HepG2 (cell line): ENCODE measurements around the gene RBM5. TPM values are rescaled to one million over a fixed set of nuclear protein-coding genes. Genes with fewer than 3 reads are reported as not detected.

ENCODE experiments used
- AGO1 ChIP-seq: fragments of 200-400 bp; formaldehyde crosslinking; IDR thresholded peaks from 2 replicates; pipeline ENCODE4 v1.6.1; 2017; ENCODE audit warnings: mild to moderate bottlenecking, low read depth, low read length, moderate library complexity; ENCODE audit not compliant: poor library complexity, severe bottlenecking
- POLR2AphosphoS5 ChIP-seq: IDR thresholded peaks from 2 replicates; pipeline ENCODE4 v1.6.1; 2012; ENCODE audit warnings: low read depth, low read length
- SSRP1 ChIP-seq: IDR thresholded peaks from 2 replicates; pipeline ENCODE4 v1.6.1; 2016; ENCODE audit warnings: control low read depth
- ZNF142 ChIP-seq: sonication (generic); formaldehyde crosslinking; IDR thresholded peaks from 2 replicates; pipeline ENCODE4 v1.4.0; 2020; ENCODE audit warnings: missing genetic modification reagents
- ZNF296 ChIP-seq: sonication (generic); formaldehyde crosslinking; conservative IDR thresholded peaks from 2 replicates; pipeline ENCODE4 v1.5.0; 2020; ENCODE audit warnings: mild to moderate bottlenecking, missing genetic modification reagents
- ZNF713 ChIP-seq: sonication (generic); formaldehyde crosslinking; IDR thresholded peaks from 2 replicates; pipeline ENCODE4 v1.4.0; 2020; ENCODE audit warnings: mild to moderate bottlenecking, missing genetic modification reagents
- ZNF788 ChIP-seq: sonication (generic); formaldehyde crosslinking; IDR thresholded peaks from 2 replicates; pipeline ENCODE4 v1.5.0; 2020; ENCODE audit warnings: mild to moderate bottlenecking, missing genetic modification reagents, borderline replicate concordance
- polyA plus RNA-seq, 8 experiments: library from polyadenylated mRNA; depleted of rRNA in 3 of 8; stranded (reverse) in 7 of 8; unstranded in 1 of 8; fragments of >200 nt; fragmentation: Illumina TruSeq in 4 of 8; extraction: Trizol in 4 of 8; gene quantifications; 2 replicates each; pipeline versions ENCODE4 v1.2.1 to v1.2.3, GENCODE V29; 2011 to 2016; ENCODE audit warnings: low read depth in 4 of 8, missing spikeins in 1 of 8, mixed read lengths in 1 of 8; ENCODE audit not compliant: insufficient read depth in 1 of 8
- total RNA-seq, 5 experiments: library from RNA; depleted of rRNA; stranded (reverse); fragments of >200 nt; fragmentation: Illumina TruSeq; extraction: Trizol; gene quantifications; 2 replicates each; pipeline ENCODE4 v1.2.3, GENCODE V29; 2016; ENCODE audit warnings: low read depth in 1 of 5
- TF ChIP-seq, protein P1 (sequence below): sonication (generic); formaldehyde crosslinking; IDR thresholded peaks from 2 replicates; pipeline ENCODE4 v1.5.1; 2020; ENCODE audit warnings: mild to moderate bottlenecking, missing genetic modification reagents, borderline replicate concordance
- TF ChIP-seq, protein P2 (sequence below): sonication (generic); formaldehyde crosslinking; IDR thresholded peaks from 2 replicates; pipeline ENCODE4 v1.5.1; 2020; ENCODE audit warnings: mild to moderate bottlenecking, missing genetic modification reagents, moderate library complexity

RBM5 gene
- total and polyA plus RNA-seq, 2 of the 13 experiments (the other 11 are each of a cell fraction or from before 2014, with no cell fraction given) = 106 to 204 TPM

DNA sequence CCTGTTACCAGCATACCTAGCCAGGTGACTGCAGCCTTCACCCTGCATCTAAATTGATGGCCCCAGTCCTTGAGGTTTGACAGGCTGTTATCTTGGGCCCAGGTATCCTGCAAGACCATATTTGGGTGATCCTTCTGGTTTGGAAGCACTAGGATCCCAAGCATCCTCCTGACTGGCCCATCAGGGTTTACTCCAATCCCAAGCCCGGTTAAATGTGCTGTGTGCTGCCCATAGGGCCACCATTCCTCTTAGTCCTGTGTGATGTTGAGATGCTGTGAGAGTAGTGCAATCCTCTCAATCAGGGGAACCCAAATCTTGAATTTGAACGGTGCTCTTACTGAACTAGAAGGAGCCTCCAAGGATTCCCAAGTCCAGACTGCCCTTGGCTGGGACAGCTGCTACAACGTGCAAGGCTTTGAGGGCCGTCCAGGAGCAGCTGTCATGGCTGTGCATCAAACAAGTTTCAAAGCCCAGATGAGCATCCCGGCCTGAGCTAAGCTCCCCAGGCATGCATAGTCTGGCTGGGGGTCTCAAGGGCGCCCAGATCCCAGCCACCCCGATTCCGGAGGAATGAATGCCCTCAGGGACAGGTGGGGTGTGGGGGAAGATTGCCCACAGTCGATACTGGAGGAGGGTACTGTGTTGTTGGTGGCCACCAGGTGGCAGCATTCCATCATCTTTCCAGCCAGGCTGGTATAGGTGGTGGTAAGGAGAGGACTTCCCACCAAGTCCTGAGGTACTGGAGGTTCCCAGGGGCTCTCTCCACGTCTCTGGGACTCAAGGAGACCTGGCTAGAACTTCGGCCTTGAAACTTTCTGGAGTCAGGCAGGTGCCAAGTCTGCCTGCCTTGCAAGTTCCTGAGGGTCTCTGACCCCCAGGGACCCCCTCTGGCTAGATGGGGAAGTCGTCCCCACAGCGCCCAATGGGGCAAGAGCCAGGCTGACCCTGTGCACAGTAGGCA, 32.6 kb downstream of the RBM5 start (continued):
- TF ChIP-seq ZNF142 (CRISPR knock-in tag) = no peak
- TF ChIP-seq ZNF296 (CRISPR knock-in tag) = no peak
- TF ChIP-seq, protein P1, sequence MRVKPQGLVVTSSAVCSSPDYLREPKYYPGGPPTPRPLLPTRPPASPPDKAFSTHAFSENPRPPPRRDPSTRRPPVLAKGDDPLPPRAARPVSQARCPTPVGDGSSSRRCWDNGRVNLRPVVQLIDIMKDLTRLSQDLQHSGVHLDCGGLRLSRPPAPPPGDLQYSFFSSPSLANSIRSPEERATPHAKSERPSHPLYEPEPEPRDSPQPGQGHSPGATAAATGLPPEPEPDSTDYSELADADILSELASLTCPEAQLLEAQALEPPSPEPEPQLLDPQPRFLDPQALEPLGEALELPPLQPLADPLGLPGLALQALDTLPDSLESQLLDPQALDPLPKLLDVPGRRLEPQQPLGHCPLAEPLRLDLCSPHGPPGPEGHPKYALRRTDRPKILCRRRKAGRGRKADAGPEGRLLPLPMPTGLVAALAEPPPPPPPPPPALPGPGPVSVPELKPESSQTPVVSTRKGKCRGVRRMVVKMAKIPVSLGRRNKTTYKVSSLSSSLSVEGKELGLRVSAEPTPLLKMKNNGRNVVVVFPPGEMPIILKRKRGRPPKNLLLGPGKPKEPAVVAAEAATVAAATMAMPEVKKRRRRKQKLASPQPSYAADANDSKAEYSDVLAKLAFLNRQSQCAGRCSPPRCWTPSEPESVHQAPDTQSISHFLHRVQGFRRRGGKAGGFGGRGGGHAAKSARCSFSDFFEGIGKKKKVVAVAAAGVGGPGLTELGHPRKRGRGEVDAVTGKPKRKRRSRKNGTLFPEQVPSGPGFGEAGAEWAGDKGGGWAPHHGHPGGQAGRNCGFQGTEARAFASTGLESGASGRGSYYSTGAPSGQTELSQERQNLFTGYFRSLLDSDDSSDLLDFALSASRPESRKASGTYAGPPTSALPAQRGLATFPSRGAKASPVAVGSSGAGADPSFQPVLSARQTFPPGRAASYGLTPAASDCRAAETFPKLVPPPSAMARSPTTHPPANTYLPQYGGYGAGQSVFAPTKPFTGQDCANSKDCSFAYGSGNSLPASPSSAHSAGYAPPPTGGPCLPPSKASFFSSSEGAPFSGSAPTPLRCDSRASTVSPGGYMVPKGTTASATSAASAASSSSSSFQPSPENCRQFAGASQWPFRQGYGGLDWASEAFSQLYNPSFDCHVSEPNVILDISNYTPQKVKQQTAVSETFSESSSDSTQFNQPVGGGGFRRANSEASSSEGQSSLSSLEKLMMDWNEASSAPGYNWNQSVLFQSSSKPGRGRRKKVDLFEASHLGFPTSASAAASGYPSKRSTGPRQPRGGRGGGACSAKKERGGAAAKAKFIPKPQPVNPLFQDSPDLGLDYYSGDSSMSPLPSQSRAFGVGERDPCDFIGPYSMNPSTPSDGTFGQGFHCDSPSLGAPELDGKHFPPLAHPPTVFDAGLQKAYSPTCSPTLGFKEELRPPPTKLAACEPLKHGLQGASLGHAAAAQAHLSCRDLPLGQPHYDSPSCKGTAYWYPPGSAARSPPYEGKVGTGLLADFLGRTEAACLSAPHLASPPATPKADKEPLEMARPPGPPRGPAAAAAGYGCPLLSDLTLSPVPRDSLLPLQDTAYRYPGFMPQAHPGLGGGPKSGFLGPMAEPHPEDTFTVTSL (CRISPR knock-in tag) = no peak
- TF ChIP-seq SSRP1 = 0 out of 2 replicates have a peak, but pooled peaks have one; percentile 23
- TF ChIP-seq, protein P2, sequence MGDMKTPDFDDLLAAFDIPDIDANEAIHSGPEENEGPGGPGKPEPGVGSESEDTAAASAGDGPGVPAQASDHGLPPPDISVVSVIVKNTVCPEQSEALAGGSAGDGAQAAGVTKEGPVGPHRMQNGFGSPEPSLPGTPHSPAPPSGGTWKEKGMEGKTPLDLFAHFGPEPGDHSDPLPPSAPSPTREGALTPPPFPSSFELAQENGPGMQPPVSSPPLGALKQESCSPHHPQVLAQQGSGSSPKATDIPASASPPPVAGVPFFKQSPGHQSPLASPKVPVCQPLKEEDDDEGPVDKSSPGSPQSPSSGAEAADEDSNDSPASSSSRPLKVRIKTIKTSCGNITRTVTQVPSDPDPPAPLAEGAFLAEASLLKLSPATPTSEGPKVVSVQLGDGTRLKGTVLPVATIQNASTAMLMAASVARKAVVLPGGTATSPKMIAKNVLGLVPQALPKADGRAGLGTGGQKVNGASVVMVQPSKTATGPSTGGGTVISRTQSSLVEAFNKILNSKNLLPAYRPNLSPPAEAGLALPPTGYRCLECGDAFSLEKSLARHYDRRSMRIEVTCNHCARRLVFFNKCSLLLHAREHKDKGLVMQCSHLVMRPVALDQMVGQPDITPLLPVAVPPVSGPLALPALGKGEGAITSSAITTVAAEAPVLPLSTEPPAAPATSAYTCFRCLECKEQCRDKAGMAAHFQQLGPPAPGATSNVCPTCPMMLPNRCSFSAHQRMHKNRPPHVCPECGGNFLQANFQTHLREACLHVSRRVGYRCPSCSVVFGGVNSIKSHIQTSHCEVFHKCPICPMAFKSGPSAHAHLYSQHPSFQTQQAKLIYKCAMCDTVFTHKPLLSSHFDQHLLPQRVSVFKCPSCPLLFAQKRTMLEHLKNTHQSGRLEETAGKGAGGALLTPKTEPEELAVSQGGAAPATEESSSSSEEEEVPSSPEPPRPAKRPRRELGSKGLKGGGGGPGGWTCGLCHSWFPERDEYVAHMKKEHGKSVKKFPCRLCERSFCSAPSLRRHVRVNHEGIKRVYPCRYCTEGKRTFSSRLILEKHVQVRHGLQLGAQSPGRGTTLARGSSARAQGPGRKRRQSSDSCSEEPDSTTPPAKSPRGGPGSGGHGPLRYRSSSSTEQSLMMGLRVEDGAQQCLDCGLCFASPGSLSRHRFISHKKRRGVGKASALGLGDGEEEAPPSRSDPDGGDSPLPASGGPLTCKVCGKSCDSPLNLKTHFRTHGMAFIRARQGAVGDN (CRISPR knock-in tag) = peak; percentile 24; the same call in 1 of the 2 replicates
- TF ChIP-seq POLR2AphosphoS5 = peak; percentile 28; the same call in 1 of the 2 replicates
- peak; percentile 50; the same call in 1 of the 2 replicates for TF ChIP-seq ZNF788 (CRISPR knock-in tag)
- TF ChIP-seq ZNF713 = no peak
- TF ChIP-seq AGO1 = peak; percentile 43
